HG02798 (cell line): ENCODE measurements around the gene MAP1LC3A.

ENCODE experiments used
- ATAC-seq: cut with Tn5 transposase; IDR thresholded peaks from one replicate; pipeline ENCODE4 v1.9.1; 2021; ENCODE audit warnings: mild to moderate bottlenecking; ENCODE audit not compliant: unreplicated experiment, poor library complexity

Gene MAP1LC3A

DNA sequence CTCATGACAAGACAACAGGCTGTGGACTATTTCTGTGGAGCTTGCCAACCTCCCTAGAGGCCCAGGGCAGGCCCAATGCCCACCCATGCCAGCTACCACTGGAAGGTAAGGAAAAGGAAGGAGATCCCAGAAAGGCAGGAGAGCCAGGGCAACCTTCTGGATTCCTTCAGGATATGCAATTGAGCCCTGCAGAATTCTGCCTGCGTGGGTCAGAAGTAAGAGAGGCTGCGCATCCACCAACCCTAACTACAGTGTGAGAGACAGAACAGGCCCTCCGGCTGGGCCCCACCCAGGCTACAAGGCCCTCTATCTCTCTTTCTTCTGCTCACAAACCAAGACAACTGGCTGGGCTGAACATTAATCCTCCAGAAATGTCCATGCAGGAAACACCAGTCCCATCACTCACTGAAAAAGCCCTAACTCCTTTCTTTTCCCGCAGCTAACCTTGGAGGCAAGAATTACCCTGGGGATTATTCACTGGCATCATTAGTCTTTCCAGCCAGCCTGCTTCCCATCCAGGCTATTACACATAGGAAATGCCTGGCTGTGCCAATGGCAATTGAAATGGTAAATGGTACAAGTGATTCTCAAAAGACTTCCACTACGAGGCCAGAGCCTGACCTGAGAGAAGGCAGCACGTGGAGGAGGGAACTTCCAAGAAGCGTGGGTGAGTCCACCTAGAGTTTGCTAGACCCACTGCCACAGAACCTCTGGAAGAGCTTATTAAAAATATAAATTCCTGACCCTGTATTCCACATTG, 15.2 kb downstream of the MAP1LC3A start:
- no peak for ATAC-seq

- ATAC-seq = no peak
These were observed 15.9 kb downstream of the MAP1LC3A start for GRCh38 chr20:34574426-34574825.

DNA sequence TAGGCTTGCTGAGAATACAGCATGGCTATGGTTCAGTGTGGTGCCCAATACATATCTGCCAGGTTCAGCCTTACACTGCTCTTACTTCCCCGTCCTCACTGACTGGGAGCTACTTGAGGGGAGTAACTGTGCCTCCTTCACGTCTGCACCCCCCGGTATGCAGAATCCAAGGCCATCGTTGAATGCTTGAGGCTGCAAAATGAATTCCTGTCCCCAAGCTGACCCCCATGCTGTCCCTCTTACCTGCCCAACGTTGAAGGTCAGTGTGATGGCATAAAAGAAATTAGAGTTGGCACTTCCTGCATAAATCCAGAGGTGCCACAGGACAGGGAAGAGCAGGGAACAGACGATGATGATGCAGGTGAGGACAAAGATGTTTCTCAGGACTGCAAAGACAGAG, 16.3 kb downstream of the MAP1LC3A start:
- ATAC-seq = no peak

GRCh38 chr20:34575271-34575670, 16.8 kb downstream of the MAP1LC3A start:
- no peak for ATAC-seq

DNA sequence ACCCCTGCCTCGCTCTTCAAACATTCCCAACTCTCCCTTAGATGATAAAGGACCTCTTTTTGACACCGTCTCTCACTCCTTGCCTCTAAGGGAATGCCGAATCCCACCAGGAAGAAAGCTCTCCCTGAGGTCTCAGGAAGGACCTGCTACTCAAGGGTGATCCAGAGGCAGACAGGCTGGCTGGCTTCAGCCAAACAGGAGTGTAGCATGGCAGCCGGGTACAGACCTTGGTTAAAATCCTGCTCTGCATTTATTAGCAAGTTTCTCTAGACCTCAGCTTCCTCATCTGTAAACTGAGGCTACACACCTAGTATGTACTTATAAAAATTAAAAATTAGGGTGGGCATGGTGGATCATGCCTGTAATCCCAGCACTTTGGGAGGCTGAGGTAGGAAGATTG, 17.2 kb downstream of the MAP1LC3A start:
- ATAC-seq = no peak

DNA sequence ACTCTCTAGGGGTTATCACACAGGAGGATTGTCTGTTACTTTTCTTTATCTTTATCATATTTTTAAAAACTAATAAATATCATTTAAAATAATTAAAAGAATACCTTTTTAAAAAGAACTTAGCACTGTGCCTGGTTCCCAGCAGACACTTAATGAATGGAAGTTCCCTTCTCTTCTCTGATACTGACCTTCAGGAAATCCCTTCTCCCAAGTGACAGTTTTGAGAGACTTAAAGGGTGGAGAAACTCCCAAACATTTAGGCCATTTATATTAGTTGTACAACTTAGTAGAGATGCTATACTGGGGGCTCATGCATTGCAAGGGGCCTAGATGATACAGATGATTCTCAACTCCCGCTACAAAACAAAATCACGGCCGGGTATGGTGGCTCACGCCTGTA, 18.5 kb downstream of the MAP1LC3A start:
- ATAC-seq = no peak

DNA sequence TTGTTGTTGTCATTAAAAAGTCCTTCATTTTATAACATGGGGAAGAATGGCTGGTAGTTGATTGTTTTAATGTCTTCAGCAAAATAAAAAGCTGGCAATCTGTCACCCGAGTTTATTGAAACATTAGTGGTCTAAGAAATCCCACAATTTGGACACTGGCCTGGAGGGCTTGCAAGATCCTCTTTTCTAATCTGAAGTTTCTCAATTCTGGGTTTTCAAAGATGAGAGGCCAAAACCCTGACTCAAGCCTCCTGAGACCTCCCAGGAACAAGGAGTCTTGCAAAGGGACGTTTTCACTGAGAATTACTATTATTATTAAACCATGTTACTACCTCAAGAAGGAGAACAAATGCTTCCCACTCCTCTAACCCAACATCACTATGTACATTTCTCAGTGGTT, 19.5 kb downstream of the MAP1LC3A start:
- ATAC-seq = no peak

GRCh38 chr20:34578521-34578920, 20.0 kb downstream of the MAP1LC3A start:
- no peak for ATAC-seq

- ATAC-seq = no peak
These were observed 20.9 kb downstream of the MAP1LC3A start for GRCh38 chr20:34579191-34579978.

DNA sequence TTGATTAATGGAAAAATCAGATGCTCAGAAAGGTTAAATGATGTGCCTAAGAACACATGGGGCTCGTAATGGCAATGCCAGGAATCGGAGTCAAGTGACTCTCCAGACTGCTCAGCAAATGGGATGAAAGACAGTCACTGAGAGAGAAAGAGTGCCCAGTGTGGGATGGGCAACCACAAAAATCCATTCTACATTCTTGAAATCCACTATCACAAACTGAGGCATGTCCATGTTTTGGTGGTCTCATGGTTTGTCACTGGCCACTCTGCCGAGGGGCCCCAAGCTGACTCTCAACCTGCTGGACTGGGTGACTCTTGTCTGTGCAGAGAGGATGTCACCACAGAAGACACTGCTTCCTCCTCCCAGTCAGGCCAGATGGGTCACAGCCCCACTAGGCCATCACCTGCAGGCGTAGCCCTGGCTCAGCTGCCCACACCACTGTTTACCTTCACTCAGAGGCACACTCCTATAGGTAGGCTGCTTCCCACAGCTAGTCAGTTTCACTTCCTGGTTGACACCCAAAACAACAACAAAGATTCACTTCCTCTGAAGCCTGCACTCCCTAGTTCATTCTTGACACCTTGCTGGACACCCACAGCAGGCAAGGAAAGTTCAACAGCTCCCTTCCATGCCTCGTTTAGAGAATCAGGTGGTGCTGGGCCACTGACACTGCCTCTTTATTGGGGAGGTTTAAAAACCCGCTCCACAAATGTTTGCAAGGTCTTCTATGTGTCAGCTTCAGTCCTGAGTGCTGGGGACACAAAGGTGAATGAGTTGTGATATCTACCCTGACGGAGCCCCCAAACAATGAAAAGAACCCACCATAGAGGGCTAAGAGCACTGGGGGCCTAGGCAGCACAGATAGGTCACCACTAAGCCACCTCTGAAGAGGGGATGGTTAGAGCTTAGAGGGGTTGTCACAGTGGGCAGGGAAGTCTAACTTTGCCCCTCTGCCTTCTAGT, 21.7 kb downstream of the MAP1LC3A start:
- ATAC-seq = peak; percentile 60

- peak; percentile 32 for ATAC-seq
These were observed 23.0 kb downstream of the MAP1LC3A start for GRCh38 chr20:34581341-34582184.

DNA sequence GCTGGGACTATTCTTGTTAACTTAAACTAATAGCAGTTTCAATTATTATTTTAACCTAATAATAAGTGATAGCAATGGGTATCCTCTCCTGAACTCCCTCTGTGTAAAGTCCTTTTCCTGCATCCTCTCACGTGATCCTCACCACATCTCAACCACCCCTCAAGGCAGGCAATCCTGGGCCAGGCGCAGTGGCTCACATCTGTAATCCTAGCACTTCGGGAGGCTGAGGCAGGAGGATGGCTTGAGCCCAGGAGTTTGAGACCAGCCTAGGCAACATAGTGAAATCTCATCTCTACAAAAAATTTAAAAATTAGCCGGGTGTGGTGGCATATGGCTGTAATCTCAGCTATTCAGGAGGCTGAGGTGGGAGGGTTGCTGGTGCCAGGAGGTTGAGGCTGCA, 23.7 kb downstream of the MAP1LC3A start:
- ATAC-seq = no peak

- ATAC-seq = no peak
These were observed 24.4 kb downstream of the MAP1LC3A start for GRCh38 chr20:34582911-34583310.

DNA sequence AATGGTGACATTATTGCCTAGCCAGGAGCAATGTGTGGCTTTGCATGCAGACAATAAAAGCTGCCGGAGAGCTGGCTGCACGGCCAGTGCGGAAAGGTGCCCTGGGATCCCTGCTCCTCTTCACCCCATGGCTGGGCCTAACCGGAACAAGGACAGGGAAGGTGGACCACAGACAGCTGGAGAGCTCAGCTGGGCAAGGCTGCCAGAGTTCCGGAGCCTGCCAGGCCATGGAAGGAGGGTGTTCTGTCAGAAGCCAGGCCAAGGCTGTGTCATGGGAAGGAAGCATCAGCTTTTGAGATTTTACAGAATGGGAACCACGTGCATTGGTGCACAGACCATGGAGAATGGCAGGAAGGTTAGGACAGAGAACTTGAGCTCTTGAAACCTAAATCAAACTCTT, 25.0 kb downstream of the MAP1LC3A start:
- no peak for ATAC-seq

- no peak for ATAC-seq
These were observed 26.5 kb downstream of the MAP1LC3A start for GRCh38 chr20:34585019-34585418.

DNA sequence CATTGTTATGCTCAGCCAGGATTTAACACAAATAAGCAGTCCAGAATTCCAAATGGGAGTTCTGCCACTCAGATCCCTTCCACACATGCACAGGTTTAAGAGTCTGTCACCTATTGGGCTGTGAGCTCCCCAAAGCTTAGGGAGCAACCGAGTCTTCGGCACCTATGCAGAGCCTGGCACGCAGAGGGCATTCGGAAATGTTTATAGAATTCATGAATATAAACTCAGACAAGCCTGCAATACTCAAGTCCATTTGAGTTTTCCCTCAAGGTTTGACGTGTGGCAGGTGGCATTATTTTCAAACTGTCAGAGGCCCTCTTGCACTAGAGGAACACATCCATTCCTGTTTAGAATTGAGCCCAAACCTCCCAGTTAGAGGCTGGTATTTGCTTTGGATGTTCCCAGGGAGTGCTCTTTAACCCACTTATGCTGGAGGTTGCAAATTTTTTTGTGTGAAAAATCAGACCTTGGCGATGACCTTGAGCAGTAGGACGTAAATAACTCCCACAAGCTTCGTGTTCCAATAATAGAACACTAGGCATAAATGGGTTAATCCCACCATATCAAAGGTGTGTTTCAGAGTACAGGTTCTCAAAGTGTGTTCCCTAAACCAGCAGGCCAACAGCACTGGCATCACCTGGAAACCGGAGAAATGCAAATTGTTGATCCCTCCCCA, 28.1 kb downstream of the MAP1LC3A start:
- no peak for ATAC-seq

DNA sequence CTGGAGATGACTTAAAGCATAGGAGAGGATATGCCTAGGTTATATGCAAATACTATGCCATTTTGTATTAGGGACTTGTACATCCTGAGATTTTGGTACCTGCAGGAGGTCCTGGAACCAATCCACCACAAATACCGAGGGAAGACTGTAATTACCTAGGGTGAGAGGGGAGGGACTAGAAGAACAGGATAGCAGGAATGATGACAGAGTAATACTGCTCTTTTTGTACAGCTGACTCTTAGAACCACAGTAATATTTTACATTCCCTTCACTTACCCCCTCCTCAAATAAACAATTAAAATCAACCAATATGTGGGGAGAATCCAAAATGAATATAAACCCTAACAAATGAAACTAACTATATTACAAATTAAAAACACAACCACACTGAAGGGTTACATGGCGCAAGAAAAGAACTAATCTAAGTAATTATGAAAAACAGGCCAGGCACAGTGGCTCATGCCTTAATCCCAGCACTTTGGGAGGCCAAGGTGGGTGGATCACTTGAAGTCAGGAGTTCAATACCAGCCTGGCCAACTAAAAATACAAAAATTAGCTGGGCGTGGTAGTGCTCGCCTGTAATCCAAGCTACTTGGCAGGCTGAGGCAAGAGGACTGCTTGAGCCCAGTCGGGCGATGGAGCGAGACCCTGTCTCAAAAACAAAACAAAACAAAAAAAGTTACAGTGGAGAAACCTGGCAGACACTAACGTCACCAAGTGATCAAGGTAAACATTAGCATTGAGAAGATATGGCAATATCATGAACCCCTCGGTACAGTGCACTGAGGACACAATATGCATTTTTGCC, 37.1 kb downstream of the MAP1LC3A start:
- ATAC-seq = no peak

- no peak for ATAC-seq
These were observed 42.6 kb downstream of the MAP1LC3A start for GRCh38 chr20:34600892-34601653.
